ENCODE measurements around the gene PRLHR.

DNA sequence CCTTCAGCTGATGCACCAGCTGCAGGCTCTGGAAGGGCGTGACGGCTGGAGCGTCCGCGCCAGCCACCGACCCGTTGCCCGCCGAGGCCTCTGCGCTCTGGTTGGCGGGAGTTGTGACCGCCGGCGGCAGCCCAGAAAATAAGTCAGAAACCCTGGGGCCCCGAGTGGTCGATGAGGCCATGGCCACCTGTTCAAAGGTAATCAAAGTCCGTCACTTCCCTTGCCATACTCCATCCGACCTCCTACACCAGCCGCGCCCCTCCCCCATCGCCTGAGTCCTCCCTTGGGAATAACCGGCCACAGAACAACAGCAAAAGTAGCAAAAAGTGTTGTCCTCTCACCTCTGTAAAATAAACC, 406 bp downstream of the PRLHR start:
- TF ChIP-seq, protein P1, sequence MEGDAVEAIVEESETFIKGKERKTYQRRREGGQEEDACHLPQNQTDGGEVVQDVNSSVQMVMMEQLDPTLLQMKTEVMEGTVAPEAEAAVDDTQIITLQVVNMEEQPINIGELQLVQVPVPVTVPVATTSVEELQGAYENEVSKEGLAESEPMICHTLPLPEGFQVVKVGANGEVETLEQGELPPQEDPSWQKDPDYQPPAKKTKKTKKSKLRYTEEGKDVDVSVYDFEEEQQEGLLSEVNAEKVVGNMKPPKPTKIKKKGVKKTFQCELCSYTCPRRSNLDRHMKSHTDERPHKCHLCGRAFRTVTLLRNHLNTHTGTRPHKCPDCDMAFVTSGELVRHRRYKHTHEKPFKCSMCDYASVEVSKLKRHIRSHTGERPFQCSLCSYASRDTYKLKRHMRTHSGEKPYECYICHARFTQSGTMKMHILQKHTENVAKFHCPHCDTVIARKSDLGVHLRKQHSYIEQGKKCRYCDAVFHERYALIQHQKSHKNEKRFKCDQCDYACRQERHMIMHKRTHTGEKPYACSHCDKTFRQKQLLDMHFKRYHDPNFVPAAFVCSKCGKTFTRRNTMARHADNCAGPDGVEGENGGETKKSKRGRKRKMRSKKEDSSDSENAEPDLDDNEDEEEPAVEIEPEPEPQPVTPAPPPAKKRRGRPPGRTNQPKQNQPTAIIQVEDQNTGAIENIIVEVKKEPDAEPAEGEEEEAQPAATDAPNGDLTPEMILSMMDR (IDR thresholded peaks at IDR 0.05): no peak
- no peak for TF ChIP-seq POLR2A (IDR thresholded peaks at IDR 0.05)

All from uterus (tissue), 2 donors.